ENCODE measurements around the gene PLA2G4B.

The PLA2G4B gene

DNA sequence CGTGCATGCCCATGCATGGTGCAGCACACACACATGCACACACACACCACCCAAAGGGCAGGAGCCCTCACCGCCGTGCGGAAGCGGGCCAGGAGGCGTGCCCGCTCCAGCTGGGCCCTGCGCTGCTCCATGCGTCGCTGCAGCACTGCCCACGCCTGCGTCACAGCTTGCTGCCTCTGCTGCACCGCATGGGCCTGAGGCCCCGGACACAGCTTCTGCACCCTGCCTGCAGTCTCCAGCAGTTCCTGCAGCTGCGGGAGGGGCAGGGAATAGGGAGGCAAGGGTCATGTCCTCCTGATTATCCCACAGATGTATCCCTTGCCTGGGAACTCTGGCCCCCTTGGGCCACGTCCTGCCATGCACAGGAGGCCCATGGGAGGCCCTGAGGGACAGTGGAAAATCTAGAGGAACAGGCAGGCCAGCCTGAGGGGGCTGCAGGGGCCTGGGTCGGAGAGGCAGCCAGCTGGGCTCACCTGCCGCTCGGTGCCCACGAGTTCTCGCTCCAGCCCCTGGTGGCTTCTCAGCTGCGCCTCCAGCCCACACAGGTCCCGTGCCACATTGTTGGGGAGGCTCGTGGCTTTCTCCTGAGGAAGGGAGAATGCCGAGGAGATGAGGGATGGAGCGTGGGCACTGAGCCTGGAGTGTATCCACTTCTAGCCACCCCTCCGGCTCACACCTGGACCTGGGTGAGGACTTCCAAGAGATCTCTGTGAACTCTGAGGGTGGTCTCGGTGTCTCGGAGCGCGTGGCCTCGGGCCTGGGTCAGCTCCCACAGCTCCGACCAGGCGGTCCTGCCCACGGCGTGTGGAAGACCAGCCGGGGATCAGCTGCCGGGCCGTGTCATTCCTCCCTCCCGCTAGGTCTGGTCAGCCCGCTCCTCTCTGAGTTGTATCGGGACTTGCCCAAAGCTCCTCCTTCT is 31.4 kb downstream of the PLA2G4B start:
- DNase-seq (ENCODE audit: low read depth) = no peak

GRCh38 chr15:41870689-41871081 is 32.0 kb downstream of the PLA2G4B start:
- peak; percentile 41 for DNase-seq (ENCODE audit: low read depth)

GRCh38 chr15:41871175-41871905 is 32.7 kb downstream of the PLA2G4B start:
- DNase-seq (ENCODE audit: low read depth) = no peak

GRCh38 chr15:41872166-41872747 is 33.6 kb downstream of the PLA2G4B start:
- no peak for DNase-seq (ENCODE audit: low read depth)

DNA sequence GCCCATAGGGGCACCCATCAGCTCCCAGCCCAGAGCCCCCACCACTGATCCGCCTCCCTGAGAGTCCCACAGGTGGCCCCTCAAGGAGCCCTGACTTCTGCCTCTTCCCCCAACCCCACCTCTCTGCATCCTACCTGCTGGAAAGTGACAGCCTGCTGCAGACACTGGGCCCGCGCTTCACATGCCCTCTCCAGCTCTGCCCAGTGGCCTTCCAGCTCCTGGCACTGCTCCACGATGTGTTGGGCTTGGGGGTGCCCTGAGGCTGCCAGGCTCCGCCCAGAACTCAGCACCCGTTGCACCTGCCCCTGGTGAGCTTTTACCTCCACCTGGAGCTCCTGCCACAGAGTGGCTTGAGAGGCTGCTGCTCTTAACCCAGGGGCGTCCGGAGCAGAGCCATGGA is 35.1 kb downstream of the PLA2G4B start:
- DNase-seq (ENCODE audit: low read depth) = no peak

GRCh38 chr15:41874736-41875135 is 36.1 kb downstream of the PLA2G4B start:
- DNase-seq (ENCODE audit: low read depth) = no peak

- DNase-seq (ENCODE audit: low read depth) = no peak
Measured at GRCh38 chr15:41876007-41876406, 37.4 kb downstream of the PLA2G4B start.

GRCh38 chr15:41876689-41877088 is 38.0 kb downstream of the PLA2G4B start:
- DNase-seq (ENCODE audit: low read depth) = no peak

GRCh38 chr15:41877631-41878354 is 39.1 kb downstream of the PLA2G4B start:
- no peak for DNase-seq (ENCODE audit: low read depth)

DNA sequence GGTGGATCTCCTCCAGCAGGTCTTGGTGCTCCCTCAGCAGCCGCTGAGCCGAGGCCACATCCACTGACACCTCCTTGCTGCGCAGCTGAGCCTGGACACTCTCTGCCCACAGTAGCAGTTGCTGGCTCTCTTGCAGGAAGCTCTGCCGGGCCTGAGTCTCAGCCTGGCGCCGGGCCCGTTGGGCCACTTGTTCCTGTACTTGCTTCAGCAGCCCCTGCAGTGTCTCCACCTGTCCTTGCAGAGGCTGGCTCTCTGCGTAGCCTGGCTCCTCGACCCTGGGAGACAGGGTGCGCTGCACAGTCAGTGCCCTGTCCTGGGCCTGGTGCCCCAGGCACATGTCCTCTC is 39.7 kb downstream of the PLA2G4B start:
- no peak for DNase-seq (ENCODE audit: low read depth)

DNA sequence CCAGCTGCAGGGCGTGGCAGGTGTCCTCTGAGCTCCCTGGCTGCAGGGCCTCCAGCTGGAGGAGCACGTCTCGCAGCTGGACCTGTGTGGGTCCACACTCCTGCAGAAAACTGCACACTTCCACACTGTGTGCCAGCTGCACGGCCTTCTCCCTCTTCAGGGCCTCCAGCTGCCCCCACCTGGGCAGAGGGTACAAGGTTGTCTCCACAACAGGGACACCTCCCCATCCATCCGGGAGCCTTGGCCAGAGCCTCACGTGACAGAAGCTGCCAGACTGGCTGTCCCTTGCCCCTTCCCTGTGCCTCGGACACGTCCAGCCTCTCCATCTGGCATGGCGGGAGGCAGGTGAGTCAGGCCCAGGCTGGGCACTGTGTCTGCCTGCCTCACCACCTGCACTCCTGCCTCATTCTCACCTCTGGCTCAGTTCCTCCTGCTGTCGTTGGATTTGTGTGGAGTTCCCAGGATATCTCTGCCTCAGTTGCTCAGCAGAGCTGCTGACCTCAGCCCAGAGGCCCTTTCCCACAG is 40.7 kb downstream of the PLA2G4B start:
- DNase-seq (ENCODE audit: low read depth) = no peak

DNA sequence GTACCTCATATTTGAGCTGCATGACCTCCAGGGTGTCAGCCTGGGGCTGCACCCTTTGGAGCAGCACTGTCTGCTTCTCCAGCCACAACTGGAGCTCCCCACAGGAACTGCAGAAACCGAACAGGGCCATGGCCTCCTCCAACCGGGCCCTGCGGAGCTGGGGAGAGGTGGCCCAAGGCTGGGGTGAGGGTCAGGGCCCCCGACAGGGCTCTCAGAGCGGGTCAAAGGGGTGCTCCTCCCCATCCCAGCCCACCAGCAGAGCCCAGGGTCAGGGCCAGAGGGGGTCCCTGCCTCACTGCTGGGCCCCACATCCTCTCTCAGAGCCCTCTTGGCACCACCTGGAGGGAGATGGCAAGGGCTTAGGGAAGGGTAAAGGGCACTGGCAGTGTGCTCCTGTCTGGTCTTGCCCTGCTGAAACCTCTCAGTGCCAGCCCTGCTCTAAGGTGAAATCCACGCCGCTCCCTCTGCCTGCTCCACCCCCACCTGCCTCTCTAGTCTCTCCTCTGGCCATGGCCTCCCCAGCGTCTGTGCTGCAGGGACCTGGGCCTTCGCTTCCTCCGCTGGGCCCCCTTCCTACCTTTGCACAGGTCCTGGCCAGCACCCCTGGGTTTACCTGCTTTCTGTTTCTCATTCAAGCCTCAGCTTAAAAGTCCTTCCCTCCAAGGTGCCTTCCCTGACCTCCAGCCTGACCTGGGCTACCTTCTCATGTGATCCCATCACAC is 41.7 kb downstream of the PLA2G4B start:
- DNase-seq (ENCODE audit: low read depth) = no peak

- DNase-seq (ENCODE audit: low read depth) = no peak
Measured at GRCh38 chr15:41881086-41881485, 42.4 kb downstream of the PLA2G4B start.

GRCh38 chr15:41881550-41881919 is 42.9 kb downstream of the PLA2G4B start:
- DNase-seq (ENCODE audit: low read depth) = no peak

DNA sequence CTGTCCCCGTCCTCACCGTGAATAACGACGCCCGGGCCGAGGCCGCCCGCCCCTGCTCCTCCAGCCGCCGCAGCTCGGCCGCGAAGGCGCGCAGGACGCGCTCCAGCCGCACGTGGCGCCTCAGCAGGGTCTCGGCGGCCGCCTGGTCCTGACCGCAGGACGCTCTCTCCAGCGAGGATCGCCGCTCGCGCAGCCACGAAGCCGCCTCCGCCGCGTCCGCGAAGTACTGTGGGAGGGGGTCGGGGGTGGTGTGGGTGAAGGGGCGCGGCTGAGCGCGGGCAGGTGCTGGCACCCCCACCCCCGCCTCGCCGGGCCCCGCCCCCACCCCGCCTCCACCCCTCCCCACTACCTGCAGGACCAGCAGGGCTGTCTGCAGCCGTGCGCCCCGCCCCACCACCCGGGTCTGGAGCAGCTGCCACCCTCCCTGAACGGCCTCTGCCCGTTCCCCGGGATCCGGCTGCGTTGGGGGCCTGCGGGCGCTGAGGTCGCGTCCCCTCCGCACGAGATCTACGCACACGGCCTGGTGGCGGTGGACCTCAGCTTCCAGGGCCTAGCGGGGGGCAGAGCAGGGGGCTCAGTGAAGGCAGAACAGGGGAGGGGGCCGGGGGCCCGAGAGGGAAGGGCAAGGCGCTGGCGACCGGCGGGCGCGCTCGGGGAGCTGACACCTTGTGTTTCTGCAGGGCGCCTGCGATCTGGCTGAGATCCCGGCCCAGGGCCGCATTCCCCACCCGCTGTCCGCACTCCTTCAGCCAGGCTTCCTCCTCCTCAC is 43.5 kb downstream of the PLA2G4B start:
- no peak for DNase-seq (ENCODE audit: low read depth)

DNA sequence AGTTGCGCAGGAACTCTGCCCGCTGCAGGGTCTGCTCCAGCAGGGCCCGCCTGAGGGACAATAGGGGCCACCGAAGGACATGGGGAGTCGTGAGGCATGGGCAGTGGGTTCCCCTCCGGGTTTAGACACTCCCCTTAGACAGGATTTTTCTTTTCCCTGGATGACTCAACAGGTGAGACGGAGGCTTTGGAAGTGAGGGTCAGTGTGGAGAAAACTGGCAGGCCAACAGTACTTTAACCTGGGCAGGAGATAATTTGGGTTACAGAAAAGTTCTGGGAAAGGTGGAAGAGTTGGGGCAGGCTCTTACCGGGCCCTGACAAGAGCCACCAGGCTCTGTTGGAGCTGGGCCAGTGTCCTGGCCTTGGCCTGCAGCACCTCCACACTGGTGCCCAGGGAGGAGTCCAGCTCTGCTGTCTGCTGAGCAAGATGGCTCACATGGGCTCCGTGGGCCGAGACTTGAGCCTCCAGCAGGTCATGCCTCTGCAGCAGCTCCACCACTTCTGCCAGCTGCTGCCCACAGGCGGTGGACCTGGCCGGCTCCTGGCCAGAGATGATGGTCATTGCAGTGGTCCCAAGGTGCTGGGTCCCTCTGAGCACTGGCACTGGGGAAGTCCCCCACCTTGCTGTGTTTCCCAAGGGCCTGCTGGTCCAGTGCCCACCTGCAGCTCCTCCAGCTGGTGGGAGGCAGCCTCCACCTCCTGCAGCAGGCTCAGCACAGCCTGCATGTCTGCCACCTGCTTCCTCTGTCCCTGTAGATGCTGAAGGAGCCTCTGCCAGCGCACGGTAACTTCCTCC is 44.2 kb downstream of the PLA2G4B start:
- DNase-seq (ENCODE audit: low read depth) = no peak

- no peak for DNase-seq (ENCODE audit: low read depth)
Measured at GRCh38 chr15:41883484-41883825, 44.8 kb downstream of the PLA2G4B start.

DNA sequence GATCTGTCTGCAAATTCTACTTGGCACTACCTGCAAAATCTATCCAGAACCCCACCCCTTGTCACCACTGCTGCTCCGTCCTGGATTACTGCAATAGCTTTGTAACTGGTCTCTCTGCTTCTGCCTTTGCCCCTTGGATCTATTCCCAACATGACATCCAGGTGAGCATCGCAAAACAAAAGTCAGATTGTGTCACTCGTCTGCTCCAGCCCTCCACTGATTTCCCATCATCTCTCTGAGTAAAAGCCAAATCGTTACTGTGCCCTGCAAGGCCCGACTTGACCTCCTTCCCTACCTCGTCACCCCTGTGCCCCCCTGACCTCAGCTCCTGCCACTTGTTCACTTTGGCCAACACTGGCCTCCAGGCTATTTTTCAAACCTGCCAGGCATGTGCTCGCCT is 45.8 kb downstream of the PLA2G4B start:
- DNase-seq (ENCODE audit: low read depth) = no peak

DNA sequence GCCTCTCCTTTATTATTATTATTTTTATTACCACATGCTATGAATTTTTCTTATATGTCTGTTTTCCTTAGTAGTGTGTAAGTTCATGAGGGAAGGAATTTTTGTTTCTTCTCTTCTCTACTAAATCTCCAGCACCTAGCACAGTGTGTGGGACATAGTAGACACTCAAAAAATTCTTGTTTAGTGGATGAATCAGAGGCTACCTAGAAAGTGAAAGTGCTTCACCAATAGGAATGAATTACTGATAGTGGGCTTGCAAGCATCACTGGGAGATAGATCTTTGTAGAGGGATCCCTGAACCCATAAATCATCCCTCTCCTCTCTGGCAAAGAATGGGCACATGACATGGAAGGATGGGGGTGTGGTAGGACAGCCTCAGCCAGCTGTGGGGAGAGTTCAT is 46.7 kb downstream of the PLA2G4B start:
- DNase-seq (ENCODE audit: low read depth) = no peak

DNA sequence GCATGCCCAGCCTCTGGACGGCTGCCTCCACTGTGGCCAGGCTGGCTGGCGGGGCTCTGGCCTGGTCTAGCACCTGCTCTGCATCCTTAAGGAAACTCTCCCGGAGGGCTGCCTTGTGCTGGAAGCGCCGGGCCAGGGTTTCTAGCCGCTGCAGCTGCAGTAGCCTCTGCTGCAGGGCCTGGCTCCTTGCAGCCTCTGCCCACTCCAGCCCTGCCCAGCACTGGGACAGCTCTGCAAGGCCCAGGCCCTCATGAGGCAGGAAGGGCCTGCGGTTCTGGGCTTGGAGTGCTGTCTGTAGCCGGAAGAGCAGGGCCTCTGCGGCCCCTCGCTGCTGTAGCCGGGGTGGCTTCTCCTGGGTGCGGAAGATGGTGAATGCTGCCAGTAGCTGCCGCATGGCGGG is 47.2 kb downstream of the PLA2G4B start:
- DNase-seq (ENCODE audit: low read depth) = no peak

Data from activated T-cell treated with anti-CD3 and anti-CD28 coated beads for 24 hours (primary cell).